ENCODE data around the gene NOB1.
"Not testable (repeated sequence)": the region's sequence is repeated elsewhere in the genome, so short reads cannot be mapped to it uniquely, and the experiment has no call there.

NOB1 gene

DNA sequence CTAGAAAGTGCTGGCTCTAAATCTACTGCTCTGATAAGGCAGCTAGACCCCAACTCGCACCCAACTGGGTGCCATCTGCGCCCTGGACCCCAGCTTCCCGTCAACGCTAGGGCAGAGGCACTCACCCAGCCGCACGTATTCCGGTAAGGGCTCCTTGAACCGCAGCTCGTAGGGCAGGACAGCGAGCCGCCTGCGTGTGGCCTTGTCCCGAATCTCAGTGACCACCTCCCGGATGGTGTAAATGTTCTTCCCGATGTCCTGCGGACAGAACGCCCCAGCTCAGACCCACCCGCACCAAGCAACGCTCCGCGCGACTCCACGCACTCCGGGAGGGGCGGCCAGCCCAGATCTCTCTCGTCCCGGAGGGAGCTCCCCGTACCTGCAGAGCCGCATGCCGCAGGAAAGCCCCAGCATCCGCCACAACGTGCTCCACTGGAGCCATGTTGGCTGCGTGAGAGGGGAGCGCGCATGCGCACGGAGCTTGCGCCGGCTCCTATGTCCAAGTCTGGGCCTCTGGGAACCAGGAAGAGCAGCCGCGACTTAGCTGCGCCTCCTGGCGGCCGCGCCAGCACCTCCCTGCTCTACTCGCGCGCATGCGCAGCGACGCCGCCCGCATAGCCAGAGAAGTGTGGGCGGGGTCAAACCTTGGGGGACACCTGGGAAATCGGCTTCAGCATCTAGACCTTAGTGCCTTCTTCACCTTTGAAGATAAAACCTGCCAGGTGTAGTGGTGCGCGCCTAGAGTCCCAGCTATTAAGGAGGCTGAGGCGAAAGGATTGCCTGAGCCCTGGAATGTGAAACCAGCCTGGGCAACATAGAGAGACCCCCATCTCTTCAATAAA lies at the start of gene NOB1:
NOB1 (minus strand) TSS at position 458 of the 842 bp plus-strand sequence; CDS start at position 442, 16 bp downstream.
- peak; percentile 93 for DNase-seq (ENCODE audit: low read depth, low spot score)

- no peak for DNase-seq (ENCODE audit: low read depth, low spot score)
Measured at GRCh38 chr16:69804297-69804696, 49.6 kb upstream of the NOB1 start.

DNA sequence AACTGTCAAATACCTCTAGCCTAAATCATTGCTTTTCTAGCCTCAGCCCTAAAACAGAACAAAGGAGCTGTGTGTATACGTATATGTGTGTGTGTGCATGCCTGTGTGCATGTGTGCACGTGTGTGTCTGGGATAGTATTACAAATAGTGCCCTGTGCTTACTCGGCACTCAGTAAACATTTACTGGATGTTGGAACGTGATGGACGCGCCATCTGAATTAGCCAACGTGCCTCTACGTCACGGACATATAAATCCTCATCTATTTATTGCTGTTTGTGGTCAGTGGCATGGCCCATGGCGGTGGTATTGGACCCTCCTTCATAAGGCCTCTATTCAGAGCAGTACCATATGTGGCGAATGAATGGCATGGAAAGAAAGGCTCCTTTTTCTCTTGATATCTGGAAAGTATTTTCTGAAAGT lies 44.9 kb upstream of the NOB1 start:
- no peak for DNase-seq (ENCODE audit: low read depth, low spot score)

DNA sequence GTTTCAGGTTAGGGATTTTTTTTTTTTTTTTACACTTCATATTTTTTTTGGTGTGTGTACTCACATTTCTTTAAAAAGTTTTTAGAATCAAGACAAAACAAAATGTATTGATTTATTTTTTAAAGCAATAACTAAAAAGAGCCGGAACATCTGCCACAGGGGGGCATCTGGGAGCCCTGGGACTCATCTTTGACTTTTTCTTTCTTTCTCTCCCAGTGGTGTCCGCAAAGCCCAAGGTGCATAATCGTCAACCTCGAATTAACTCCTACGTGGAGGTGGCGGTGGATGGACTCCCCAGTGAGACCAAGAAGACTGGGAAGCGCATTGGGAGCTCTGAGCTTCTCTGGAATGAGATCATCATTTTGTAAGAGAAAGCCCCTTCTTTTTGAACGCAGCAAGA lies 43.7 kb upstream of the NOB1 start:
- DNase-seq (ENCODE audit: low read depth, low spot score) = no peak

- peak; percentile 45 for DNase-seq (ENCODE audit: low read depth, low spot score)
Measured at GRCh38 chr16:69796285-69797118, 41.8 kb upstream of the NOB1 start.

GRCh38 chr16:69794486-69794885 lies 39.8 kb upstream of the NOB1 start:
- DNase-seq (ENCODE audit: low read depth, low spot score) = no peak

DNA sequence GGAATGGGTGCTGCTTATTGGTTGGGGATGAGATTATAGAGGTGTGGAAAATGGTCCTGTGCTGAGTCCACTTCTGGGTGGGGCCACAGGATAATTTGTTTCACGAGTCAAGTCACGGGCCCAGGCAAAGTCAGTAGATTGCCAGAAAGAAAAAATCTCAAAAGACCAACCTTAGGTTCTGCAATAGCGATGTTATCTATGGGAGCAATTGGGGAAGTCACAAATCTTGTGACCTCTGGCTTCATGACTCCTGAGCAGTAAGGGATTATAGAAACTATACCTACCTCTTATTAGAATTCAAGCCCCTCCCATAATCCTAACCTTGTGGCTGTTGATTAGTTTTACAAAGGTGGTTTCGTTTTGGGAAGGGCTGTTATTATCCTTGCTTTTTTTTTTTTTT lies 38.8 kb upstream of the NOB1 start:
- no peak for DNase-seq (ENCODE audit: low read depth, low spot score)

GRCh38 chr16:69791391-69791847 lies 36.7 kb upstream of the NOB1 start:
- DNase-seq (ENCODE audit: low read depth, low spot score) = not testable (repeated sequence)

DNA sequence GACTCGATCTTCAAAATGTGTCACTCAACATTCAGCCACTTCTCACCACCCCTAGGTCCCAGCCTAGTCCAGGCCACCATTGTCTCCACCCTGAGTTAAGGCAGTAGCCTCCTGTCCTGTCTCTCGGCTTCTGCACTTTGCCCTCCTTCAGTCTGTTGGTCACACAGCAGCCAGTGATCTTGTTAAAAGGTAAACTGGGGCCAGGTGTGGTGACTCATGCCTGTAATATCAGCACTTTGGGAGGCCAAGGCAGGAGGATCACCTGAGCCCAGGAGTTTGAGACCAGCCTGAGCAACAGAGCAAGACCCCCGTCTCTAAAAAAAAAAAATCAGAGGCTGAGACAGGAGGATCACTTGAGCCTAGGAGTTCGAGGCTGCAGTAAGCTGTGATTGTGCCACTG lies 33.2 kb upstream of the NOB1 start:
- DNase-seq (ENCODE audit: low read depth, low spot score) = no peak

GRCh38 chr16:69784586-69784985 lies 29.9 kb upstream of the NOB1 start:
- no peak for DNase-seq (ENCODE audit: low read depth, low spot score)

DNA sequence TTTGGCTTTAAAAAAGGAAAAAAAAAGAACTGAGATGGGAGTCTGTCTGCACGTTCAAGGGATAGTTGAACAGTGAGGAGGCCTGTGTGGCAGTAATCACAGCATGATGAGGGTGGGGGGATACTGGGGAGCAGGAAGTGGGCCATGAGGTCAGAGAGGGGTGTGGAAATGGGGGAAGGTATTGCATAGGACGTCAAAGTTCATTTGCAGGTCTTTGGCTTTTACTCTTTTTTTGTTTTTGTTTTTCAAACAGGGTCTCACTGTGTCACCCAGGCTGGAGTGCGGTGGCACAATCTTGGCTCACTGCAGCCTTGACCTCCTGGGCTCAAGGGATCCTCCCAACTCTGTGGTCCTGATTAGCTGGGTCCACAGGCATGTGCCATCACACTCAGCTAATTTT lies 26.4 kb upstream of the NOB1 start:
- no peak for DNase-seq (ENCODE audit: low read depth, low spot score)

- no peak for DNase-seq (ENCODE audit: low read depth, low spot score)
Measured at GRCh38 chr16:69779724-69780123, 25.0 kb upstream of the NOB1 start.

DNA sequence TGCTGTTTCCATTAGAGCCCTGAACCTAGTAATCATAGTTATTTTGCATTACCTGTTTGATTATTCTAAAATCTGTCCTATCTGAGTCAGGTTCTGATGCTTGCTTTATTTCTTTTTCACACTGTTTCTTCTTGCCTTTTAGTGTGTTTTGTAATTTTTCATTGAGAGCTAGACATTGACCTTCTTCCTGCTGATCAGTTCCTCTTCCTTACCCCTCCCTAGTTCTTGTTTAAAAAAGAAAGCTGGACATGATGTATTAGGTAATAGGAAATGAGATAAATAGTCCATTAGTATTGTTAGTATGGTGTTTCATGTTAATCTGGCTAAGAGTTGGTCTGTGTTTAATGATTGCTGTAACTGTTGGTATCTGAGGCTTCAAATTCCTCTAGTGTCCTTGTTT lies 20.8 kb upstream of the NOB1 start:
- no peak for DNase-seq (ENCODE audit: low read depth, low spot score)

DNA sequence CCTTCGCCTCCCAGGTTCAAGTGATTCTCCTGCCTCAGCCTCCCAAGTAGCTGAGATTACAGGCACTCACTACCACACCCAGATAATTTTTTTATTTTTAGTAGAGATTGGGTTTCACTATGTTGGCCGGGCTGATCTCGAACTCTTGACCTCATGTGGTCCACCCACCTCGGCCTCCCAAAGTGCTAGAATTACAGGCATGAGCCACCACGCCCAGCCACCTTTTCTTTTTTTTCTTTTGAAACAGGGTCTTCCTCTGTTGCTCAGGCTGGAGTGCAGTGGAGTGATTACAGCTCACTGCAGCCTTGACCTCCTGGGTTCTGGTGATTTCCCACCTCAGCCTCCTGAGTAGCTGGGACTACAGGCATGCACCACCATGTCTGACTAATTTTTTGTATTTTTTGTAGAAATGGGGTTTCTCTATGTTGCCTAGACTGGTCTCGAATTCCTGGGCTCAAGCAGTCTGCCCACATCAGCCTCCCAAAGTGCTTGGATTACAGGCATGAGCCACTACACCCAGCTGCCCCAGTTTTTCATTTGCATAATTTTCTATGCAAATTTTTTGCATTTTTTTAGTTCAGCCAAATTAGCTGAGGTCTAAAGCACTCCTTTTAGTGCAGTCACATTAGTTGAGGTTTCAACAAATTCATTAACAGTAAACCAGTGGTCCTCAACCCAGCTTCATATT lies 18.7 kb upstream of the NOB1 start:
- DNase-seq (ENCODE audit: low read depth, low spot score) = no peak

DNA sequence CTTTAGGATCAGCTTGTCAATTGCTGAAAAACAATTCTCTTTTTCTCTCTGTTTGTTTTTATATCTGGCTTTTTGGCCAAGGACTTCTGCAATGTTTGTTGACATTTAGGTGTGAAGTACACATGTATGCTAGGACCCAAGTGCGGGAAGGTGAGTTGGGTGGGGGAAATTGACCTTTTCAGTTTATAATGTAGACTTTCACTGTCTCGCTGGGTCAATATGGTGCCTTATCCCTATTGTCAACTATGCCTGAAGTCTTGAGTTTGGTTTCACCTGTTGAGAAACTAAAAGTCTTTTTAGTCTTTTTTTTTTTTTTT lies 16.9 kb upstream of the NOB1 start:
- no peak for DNase-seq (ENCODE audit: low read depth, low spot score)

DNA sequence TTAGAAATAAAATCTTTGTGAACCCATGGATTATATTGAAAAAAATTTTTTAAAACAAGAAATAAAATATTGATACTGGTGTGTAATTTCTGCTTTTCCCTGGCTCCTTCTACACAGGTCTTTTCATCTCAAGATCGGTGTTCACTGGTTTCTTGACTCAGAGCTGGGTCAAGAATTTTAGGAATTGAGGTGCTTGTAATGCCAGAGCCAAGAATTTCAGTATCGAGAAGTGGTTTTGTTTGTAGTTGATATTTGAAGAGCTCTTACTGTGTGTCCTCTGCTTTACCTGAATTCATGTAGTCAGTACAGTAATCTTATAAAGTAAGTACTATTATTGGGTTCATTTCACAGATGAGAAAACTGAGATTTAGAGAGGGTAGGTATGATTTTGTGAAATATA lies 14.7 kb upstream of the NOB1 start:
- no peak for DNase-seq (ENCODE audit: low read depth, low spot score)

DNA sequence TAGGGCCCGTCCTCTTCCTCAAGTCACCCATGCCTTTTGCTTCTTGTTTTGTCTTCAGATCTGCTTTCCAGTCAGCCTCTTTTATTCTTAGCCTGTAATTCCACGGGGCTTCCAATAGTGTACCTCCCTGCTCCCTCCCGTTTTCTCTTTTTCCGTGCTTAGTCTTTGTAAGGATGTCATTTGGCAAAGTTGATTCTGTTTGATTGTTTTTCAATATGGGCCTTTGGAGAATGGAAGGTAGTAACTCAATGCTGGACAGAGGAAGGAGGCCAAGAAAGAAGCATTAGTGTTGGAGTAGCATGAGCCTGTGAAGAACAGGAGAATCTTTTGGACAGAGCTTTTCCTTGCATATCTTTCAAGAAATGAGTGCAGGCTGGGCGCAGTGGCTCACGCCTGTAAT lies 13.9 kb upstream of the NOB1 start:
- no peak for DNase-seq (ENCODE audit: low read depth, low spot score)

DNA sequence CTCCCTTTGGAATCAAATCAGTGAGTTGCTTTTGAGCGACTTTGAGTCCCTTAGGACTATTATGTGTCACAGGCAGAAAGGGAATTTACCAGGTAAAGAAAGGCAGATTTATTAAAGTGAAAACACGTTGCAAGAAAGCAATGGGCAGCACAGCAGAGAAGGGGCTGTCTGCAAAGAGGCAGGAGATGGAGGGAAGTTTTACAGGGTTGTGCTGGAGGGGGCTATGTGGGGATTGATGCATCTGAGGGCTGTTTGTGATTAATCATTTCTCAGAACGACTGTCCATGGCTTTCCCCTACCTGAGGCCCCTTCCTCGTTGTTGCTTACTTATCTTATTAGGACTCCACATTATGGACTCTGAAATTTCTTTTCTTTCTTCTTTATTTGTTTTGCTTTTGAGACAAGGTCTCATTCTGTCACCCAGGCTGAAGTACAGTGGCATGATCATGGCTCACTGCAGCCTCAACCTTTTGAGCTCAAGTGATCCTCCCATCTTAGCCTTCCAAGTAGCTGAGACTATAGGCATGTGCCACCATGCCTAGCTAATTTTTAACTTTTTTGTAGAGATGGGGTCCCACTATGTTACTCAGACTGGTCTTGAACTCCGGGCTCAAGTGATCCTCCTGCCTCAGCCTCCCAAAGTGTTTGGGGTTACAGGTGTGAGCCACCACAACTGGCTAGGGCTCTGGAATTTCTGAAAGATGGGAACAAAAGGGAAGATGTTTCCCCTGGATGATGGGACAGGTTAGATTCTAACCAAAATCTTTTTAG lies 12.9 kb upstream of the NOB1 start:
- no peak for DNase-seq (ENCODE audit: low read depth, low spot score)

DNA sequence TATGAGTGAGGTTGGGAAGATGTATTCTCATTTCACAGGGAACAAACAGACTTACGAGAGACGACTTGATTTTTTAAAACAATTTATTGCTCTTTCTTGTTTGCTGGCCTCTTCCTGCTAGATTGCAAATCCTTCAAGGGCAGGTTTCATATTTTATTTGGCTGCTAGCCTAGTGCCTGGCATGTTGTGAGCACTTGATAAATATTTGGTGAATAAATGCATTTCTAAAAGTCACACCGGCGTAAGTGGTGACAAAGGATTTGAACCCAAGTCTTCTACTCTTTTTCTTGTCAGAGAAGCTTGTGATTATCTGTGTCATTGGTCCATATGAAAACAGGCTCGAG lies 8.8 kb upstream of the NOB1 start:
- DNase-seq (ENCODE audit: low read depth, low spot score) = no peak

GRCh38 chr16:69762814-69763598 lies 8.3 kb upstream of the NOB1 start:
- DNase-seq (ENCODE audit: low read depth, low spot score) = no peak
